Activated CD4-positive, alpha-beta T cell treated with anti-CD3 and anti-CD28 coated beads for 24 hours (primary cell): ENCODE measurements around the gene TIMM23.
A peak's percentile ranks its signal among the peaks of the same experiment; 100 is the strongest.
"Not testable (repeated sequence)": the region's sequence is repeated elsewhere in the genome, so short reads cannot be mapped to it uniquely, and the experiment has no call there.

ENCODE experiments used
- DNase-seq, 2 donors: peaks; one replicate each; pipeline ENCODE4 v3.0.0-alpha.2; 2020; ENCODE audit warnings: low read depth in 2 of 2

TIMM23 gene

DNA sequence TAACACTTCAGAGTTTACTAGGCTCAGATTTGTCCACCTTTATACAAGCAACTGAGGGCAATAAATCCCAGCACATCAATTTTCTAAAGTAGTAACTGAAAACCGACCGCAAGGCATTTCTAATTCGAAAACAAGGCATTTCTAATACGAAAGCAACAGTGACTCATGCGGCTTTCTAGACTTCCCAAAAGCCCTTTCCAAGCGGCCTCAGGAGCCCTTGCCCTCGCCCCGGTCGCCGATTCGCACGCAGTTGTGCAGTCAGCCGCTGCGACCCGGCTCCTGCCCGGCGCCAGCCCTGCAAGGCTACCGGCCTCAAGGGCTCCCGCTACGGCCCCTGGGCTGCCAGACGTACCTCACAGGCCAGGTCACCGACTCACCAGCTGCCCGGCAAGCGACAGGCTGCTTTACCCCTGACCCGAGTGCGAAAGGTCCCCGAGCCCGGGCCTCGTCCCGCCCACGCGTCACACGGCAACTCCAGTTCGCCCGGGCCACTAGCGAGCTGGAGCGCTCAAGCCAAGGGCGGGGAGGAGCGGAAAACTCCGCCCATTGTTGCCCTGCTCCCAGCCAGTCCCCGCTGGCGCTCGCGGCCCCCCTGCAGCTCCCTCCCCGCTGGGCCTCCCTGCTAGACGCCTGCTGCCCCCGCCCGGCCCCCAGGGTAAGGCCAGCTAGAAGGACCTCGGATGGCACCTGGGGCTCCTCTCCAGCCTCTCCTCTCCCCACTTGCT is 50.9 kb downstream of the TIMM23 start:
- peak; percentile 49 to 75 for DNase-seq

GRCh38 chr10:46024948-46025347 is 52.7 kb downstream of the TIMM23 start:
- DNase-seq: no peak

GRCh38 chr10:46025406-46025805 is 53.1 kb downstream of the TIMM23 start:
- DNase-seq: no peak

DNA sequence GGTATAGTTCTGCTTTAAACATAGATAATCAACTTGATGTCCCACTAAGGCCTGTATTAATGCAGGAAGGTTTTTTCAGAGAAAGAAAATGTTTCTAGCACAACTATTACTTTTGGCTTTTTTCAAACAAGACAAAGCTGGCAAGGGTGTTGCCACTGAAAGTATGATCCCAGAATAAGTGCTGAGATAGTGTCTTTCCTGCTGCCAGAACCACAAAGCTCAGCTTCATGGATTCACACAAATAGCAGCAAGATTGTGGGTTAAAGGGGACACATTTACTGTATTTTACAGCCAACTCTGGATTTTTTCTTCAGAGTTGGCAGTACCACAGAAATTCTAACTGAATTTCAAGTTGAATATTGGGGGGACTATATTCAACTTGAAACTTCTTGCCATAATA is 53.8 kb downstream of the TIMM23 start:
- no peak for DNase-seq

GRCh38 chr10:46028584-46029460 is 56.5 kb downstream of the TIMM23 start:
- DNase-seq: no peak

GRCh38 chr10:46029461-46030030 is 57.3 kb downstream of the TIMM23 start:
- DNase-seq: no peak

GRCh38 chr10:46030091-46030937 is 58.0 kb downstream of the TIMM23 start, which contains the start of gene NCOA4:
Gene NCOA4, minus strand, starts transcription at chr10:46030623. Its CDS starts 13,943 bp downstream, at chr10:46016680.
- peak; percentile 92 to 93 for DNase-seq

- DNase-seq: no peak
These were observed 59.6 kb downstream of the TIMM23 start for GRCh38 chr10:46031648-46032532.

- no peak for DNase-seq
These were observed 61.3 kb downstream of the TIMM23 start for GRCh38 chr10:46033602-46034011.

GRCh38 chr10:46035923-46036849 is 63.9 kb downstream of the TIMM23 start:
- DNase-seq: no peak

- no peak for DNase-seq
These were observed 65.0 kb downstream of the TIMM23 start for GRCh38 chr10:46037107-46037825.

DNA sequence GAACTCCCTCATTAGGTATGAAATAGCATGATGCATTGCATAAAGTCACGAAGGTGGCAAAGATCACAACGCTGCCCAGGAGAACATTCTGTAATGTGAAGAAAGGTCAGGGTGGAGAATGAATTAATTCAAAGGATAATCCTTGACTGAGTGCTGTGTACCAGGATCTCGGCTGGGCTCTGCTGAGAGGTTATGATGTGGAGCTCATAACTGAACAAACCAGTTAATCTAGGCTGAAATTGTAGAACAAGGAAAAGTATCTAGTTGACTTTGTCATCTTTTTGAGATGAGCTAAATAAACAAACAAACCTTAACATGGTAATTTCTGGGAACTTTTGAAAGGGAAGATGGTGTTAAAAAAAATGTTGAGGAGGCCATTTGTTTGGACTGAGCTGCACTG is 67.7 kb downstream of the TIMM23 start:
- no peak for DNase-seq

- no peak for DNase-seq
These were observed 70.2 kb downstream of the TIMM23 start for GRCh38 chr10:46042527-46042926.

DNA sequence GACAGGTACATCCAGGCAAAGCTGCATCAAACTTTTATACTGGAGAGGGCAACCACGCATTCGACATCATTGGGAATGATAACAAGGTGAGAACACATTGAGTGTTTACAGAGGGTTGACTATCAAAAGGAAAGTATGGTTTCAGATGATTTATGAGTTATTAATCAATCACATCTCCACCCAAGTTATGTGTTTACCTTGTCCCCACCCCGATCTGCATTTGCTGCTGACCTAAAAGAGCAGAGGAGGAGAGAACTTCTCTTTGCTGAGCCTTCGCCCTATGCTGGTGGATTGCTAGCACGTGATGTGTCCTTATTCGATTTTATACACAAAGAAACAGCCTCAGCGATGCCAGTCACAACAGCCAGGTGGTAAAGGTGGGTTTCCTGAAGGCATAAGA is 74.0 kb downstream of the TIMM23 start, which contains the start of gene MSMB:
Gene MSMB (minus strand): TSS at position 9 of the 400 bp plus-strand sequence. CDS start 32 bp downstream, outside the sequence.
- no peak for DNase-seq

DNA sequence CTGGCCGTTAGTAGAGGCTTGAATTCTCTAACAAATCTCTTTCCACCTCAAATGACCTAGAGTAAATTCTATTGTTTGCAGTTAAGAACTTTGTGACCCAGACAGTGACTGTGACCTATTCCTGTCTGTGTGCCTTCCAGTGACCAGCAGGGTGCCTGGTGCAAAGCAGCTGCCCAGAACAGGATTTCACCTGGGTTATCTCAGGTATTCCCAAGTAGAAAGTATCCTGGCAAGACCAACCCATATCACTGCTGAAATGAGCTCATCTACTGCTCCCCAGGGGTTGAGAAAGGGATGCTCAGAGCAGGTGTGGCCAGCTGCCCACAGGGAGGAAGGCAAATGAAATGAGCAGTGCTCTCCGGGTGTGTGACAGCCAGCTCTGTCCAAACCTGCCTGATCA is 75.9 kb downstream of the TIMM23 start:
- DNase-seq: no peak

- DNase-seq: not testable (repeated sequence)
These were observed 77.2 kb downstream of the TIMM23 start for GRCh38 chr10:46049497-46049831.

DNA sequence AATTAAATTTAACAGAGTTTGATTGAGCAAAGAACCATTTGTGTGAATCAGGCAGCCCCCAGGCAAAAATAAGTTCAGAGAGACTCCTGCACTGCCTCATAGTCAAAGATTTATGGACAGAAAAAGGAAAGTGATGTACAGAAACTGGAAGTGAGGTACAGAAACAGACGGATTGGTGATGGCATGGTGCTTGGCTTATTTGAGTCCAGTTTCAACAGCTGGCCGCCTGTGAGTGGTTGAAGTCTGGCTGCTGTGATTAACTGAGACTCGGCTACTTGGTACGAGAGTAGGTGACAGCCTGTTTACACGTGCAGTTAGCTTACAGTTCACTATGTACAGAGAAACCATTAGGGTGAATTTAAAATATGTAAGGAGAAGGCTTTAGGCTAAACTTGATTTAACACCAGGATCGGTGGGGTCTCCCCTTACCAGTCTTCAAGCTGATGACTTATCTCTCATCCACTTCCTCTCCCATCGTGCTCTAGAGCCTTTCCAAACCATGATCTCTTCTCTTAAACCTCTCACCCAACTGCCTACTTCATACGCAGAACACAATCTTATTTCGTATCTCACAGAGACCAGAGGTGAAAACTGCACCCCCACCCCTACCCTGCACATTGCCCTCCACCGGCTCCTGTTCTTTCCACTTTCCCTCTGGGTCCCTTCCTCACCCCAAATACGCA is 78.8 kb downstream of the TIMM23 start:
- DNase-seq: no peak
